ENCODE results near the gene PCNX2.

DNA sequence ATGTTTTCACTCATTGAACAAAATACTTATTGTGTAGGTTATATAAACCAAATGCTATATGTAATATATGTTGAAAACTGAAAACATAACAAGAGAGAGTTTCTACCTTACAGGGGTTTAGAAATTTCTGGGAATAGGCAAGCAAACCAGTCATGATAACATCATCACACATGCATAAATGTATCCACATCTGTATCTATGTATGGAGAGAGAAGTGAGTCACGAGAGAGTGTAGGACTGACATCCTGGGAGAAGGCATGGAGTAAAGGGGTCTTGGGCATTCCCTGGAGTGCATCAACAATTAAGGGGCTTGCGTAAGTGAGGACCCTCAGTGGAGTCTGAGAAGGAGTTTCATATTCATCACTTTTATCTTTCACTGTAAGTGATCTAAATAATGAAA is 65.5 kb downstream of the PCNX2 start:
- TF ChIP-seq, protein P1, sequence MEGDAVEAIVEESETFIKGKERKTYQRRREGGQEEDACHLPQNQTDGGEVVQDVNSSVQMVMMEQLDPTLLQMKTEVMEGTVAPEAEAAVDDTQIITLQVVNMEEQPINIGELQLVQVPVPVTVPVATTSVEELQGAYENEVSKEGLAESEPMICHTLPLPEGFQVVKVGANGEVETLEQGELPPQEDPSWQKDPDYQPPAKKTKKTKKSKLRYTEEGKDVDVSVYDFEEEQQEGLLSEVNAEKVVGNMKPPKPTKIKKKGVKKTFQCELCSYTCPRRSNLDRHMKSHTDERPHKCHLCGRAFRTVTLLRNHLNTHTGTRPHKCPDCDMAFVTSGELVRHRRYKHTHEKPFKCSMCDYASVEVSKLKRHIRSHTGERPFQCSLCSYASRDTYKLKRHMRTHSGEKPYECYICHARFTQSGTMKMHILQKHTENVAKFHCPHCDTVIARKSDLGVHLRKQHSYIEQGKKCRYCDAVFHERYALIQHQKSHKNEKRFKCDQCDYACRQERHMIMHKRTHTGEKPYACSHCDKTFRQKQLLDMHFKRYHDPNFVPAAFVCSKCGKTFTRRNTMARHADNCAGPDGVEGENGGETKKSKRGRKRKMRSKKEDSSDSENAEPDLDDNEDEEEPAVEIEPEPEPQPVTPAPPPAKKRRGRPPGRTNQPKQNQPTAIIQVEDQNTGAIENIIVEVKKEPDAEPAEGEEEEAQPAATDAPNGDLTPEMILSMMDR (conservative IDR thresholded peaks at IDR 0.05; ENCODE audit: low read length): no peak
- TF ChIP-seq EZH2phosphoT487 (IDR thresholded peaks at IDR 0.05; ENCODE audit: borderline replicate concordance): no peak

Data from Loucy (cell line).